Pons (tissue), 1 donor: ENCODE measurements around the gene TBC1D22A.
"Not testable (repeated sequence)": the region's sequence is repeated elsewhere in the genome, so short reads cannot be mapped to it uniquely, and the experiment has no call there.

Experiments used
- DNase-seq: peaks from one replicate; pipeline ENCODE4 v3.0.0-alpha.2; 2016; ENCODE audit warnings: low spot score

Gene TBC1D22A, protein sequence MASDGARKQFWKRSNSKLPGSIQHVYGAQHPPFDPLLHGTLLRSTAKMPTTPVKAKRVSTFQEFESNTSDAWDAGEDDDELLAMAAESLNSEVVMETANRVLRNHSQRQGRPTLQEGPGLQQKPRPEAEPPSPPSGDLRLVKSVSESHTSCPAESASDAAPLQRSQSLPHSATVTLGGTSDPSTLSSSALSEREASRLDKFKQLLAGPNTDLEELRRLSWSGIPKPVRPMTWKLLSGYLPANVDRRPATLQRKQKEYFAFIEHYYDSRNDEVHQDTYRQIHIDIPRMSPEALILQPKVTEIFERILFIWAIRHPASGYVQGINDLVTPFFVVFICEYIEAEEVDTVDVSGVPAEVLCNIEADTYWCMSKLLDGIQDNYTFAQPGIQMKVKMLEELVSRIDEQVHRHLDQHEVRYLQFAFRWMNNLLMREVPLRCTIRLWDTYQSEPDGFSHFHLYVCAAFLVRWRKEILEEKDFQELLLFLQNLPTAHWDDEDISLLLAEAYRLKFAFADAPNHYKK

GRCh38 chr22:46762238-46763050 lies at the start of gene TBC1D22A:
Gene TBC1D22A, plus strand, starts transcription at chr22:46762650. Its CDS starts 137 bp downstream, at chr22:46762787.
- DNase-seq, result peak; percentile 91

GRCh38 chr22:46714550-46714949 lies 47.9 kb upstream of the TBC1D22A start:
- DNase-seq, result no peak

DNA sequence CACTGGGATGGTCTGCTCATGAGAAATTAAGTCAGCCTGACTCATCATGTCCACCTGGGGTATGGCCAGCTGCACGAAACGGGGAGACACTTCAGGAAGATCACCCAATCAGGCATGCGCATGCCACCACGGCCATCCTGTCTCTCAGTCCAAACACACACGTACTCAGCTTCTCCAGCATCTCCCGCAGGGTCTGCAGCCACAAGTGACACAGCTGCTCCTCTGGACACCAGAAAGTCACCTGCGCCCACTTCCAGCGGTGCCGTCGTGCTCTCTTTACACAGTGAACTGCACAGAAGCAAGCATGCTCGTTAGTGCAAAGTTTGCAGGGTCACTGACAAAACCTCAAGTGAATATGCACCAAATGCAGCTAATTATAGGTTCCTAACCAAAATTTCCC lies 42.5 kb upstream of the TBC1D22A start:
- DNase-seq, result no peak

DNA sequence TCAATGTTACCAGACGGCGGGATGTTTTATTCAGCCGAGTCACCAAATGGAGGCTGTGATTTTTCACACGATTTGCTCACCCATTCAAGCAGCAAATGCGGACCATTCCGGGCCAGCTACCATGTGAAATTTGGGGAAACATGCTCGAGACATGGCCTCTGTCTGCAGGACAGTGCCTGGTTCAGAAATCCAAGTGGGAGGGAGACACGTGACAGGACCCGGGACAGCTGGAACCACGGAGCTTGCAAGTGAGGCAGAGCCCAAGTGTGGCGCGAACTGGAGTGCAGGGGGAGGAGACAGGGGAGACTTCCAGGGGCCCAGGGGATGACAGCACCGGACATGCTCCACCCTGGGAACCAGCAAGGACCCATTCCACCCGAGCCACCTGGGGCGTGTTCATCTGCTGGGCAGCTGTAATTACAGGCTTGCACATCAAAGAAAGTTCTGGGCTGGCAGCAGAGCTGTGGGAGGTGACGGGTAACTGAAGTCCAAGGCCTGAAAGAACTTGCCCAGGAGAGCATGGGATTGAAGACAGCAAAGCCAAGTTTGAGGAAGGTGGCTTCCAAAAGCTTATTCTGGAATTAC lies 40.9 kb upstream of the TBC1D22A start:
- DNase-seq, result no peak

GRCh38 chr22:46723882-46724281 lies 38.6 kb upstream of the TBC1D22A start:
- no peak for DNase-seq

- DNase-seq, result no peak
These were observed 37.4 kb upstream of the TBC1D22A start for GRCh38 chr22:46725096-46725495.

DNA sequence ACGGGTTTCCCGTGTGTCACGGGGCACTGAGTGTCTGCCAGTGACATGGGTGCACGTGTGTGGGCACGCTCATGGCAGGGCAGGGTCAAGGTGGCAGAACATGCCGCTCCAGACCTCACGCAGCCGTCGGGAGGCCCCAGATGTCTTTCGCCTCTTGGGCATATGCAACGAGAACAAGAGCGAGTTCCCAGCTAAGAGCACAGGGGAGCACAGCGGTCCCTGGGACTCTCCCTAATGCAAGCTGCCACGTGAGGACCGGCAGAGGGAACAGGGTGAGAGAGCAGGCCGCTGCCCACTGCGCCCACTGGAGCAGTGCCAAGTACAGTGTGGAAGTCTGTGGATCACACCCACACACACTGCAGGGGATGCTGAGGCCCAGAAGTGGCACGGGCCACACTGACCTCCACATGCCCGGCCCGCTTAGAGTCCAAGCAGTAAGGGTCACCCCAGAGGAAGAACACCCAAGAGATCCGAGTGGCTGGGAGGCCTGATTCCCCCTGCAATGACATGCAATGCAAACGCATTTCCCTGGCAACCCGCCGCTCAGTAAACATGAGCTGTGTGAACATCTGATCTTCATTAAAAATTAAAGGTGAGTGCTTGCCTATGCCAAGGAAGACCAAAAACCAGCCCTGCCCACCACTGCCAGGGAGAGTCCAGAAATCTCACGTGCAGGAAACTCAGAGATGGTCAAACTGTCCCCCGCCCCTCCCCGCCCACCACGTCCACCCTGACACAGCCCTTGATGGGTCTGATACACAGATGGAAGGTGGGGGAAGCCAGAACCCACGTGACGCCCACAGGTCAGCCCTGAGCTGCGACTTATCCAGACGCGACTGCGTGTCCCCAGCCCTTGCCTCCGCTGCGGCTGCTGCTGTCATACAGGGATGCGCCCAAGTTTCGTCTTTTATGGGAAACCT lies 36.1 kb upstream of the TBC1D22A start:
- DNase-seq, result no peak

- DNase-seq, result no peak
These were observed 35.5 kb upstream of the TBC1D22A start for GRCh38 chr22:46726986-46727317.

DNA sequence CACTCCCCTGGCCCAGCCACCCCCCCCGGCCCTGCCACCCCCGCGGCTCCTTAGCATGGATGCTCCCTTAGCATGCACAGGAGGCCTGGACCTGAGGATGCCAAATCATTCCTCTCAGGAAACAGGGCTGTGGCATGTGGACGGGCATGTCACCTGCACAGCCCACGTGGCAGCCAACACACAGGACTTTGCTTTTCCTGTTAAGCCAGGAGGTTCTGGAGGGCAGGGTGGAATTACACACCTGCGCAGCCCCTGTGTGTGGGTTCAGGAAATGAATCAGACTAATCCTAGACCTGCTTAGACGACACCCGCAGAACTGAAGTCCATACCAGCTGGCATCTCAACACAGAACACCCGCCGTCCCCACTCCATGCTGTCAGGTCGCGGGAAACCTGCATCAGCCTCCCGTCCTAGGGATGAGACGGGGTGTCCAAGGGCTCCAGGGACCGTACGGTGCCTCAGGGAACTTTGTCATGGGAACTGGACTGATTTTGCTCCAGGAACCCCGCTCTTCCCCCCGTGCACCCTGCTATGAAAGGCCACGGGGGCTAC lies 34.6 kb upstream of the TBC1D22A start:
- DNase-seq, result no peak

- DNase-seq, result no peak
These were observed 34.0 kb upstream of the TBC1D22A start for GRCh38 chr22:46728470-46728869.

GRCh38 chr22:46730568-46731245 lies 31.7 kb upstream of the TBC1D22A start:
- no peak for DNase-seq

DNA sequence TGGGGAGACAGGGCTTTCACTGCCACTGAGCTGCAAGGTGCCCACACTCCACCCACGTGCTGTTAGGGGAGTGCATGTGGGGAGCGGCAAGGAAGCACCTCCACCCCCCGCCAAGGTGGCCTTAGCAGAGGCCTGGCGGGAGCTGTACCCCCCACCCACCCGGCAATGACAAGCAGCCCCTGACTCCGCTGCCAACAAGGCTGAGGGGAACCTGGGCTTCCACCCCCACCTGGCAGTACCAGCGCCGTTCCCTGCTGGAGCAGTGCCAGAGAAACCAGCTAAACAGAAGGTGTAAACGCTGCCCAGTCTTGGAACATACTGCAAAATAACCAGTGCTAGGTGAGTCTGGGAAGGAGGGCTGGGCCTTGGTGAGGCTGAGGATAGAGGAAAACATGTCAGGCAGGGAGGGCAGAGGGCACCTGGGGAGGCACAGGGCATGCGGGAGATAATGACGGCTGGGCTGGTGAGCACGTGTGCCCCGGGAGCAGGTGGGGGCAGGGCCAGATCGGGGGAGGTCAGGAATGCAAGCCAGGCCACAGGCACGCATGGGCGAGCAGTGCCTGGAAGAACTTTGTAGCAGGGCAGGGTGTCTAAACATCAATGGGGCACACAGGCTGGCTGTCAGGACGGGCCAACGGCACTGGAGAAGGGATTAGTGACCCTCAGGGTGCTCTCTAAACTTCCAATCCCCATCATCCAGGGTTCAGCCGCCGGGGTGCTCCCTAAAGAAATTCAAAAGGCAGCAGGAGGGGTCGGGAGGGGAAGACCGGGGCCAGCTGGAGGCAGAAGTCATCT lies 31.0 kb upstream of the TBC1D22A start:
- no peak for DNase-seq

DNA sequence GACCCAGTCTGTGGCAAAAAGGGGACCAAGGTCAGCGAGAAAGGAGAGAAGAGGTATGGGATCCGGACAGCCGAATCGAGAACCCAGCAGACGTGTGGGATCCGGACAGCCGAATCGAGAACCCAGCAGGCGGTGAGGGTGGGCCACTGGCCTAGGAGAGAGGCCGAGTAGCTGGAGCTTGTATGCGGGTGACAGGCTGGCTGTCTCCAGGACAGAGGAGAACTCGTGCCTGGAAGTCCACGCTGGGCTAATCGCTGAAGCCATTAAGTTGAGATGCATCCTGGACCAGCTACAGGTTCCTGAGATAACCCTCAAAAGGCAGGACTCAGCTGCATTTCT lies 30.4 kb upstream of the TBC1D22A start:
- no peak for DNase-seq

- no peak for DNase-seq
These were observed 29.9 kb upstream of the TBC1D22A start for GRCh38 chr22:46732513-46732912.

- not testable (repeated sequence) for DNase-seq
These were observed 28.2 kb upstream of the TBC1D22A start for GRCh38 chr22:46734213-46734722.

DNA sequence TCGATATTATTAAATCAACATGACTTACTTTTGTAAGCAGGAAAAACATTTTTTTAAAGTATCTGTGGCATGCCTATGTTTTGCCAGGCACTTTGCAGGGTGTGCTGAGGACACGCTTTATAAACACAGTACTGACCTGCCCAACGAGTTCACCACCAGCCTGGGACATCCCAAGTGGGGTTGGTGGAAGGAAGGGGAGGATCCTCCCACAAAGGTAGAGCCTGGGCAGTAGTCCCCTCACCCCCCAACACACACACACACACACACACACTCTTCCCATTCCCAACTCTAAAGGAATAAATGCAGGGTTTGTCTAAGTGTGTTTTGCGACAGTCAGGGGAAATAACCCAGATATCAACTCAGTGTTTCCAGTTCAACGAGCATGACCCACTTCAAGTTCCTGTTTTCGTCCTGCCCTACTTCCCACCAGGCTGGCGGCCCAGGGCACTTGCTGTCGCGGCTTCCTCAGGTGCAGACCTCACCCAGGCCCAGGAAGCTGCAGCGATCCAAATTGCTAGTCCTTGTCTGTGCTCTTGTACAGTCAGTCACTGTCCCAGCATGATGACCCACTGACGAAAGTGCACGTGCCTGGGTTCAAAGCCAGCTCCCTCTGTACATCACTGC lies 27.5 kb upstream of the TBC1D22A start:
- DNase-seq, result peak; percentile 37

DNA sequence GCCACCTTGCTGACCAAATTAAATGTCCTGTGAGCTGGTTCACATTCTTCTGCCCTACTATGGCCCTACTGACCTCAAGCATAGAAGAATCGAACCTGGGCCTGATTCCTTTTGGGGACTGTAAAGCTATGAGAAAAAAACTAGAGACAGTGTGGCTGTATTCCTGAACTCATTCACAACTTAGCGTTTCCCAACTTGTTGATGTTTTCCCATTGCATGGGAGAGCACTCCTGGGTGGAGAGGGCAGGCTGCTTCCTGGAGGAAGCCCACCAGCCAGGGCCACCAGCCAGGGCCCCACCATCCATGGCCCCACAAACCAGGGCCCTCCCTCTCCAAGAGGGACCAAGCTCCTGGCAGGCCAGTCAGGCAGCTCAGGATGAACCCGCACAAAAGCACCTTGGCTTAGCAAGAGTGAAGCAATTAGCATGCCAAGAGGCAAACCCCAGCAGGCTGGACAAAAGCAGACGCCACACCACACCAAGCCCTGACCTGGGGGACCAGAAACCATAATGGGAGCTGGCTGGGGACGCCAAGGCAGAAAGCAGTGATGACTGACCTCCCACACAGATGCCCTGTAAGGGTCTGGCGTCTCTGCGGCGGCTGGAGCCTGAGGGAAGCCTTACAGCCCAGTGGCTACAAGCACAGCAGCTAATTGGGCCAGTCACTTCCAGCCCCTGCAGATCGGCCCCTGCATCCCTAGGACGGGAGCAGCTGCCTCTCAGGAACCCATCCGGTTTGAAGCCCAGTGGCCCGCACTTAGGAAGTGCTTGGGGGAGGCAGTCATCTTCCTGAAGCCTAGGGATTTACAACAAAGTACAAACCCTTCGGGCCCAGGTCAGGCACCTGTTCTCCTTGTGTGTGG lies 26.5 kb upstream of the TBC1D22A start:
- DNase-seq, result no peak

DNA sequence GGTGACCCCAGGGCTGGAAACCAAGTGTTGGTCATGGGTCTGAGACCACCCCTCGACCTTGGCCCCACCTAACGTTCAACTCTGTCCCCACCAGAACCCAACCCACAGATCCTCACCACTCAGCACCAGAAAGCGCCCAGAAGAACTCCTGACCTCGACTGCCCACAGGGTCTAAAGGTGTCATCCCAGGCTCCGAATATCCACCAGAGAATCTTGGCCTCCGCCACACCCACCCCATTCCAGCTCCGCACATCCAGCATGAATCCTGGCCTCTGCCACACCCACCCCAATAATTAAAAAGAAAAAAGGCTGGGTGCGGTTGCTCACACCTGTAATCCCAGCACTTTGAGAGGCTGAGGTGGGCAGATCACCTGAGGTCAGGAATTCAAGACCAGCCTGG lies 25.7 kb upstream of the TBC1D22A start:
- DNase-seq, result no peak
